ENCODE data around the gene FAM20C.

DNA sequence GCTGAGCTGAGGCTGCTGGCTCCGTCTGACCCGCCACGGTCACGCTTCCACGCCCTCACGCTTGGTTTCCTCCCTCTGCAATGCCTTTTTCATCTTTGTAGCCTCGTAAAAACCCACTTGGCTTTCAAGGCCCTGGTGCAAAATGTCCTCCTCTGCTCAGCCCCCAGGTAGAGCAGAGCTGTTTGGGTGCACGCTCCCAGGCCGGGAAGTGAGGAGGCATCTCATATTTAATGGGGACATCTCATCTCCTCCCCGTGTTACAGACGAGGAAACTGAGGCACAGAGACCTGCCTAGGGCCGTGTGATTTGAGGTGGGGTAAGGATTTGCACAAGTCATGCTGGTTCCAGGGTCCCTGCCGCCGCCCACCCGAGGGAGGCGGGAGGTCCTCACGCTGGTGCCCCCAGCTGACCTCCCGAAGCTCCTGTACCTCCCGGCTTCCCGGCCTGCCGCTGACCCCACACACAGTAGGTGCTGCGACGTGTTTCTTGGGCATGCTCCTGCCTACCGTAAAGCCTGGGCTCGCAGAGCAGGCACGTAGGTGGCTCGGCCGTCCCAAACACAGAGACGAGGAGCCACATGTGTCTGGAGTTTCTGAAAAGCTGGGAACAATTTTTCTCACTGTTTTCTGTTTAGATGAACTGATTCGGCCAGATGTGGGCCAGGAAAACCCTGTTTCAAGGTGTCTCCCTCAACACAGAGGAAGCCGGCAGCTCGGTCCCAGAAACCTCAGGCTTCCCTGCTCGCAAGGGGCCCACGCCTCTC lies 109.1 kb downstream of the FAM20C start:
- TF ChIP-seq, protein P1, sequence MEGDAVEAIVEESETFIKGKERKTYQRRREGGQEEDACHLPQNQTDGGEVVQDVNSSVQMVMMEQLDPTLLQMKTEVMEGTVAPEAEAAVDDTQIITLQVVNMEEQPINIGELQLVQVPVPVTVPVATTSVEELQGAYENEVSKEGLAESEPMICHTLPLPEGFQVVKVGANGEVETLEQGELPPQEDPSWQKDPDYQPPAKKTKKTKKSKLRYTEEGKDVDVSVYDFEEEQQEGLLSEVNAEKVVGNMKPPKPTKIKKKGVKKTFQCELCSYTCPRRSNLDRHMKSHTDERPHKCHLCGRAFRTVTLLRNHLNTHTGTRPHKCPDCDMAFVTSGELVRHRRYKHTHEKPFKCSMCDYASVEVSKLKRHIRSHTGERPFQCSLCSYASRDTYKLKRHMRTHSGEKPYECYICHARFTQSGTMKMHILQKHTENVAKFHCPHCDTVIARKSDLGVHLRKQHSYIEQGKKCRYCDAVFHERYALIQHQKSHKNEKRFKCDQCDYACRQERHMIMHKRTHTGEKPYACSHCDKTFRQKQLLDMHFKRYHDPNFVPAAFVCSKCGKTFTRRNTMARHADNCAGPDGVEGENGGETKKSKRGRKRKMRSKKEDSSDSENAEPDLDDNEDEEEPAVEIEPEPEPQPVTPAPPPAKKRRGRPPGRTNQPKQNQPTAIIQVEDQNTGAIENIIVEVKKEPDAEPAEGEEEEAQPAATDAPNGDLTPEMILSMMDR (conservative IDR thresholded peaks at IDR 0.05 in 1 of 2, IDR thresholded peaks at IDR 0.05 in 1 of 2; ENCODE audit: extremely low read depth in 1 of 2, insufficient read depth in 1 of 2, low read depth in 1 of 2, low read length in 2 of 2): no peak
- TF ChIP-seq EZH2 (IDR thresholded peaks at IDR 0.05; ENCODE audit: borderline replicate concordance, low read length): no peak

Measured in mammary epithelial cell (primary cell).